Neural cell (in vitro differentiated cells): ENCODE measurements around the gene PPARGC1A. TPM values are rescaled to one million over a fixed set of nuclear protein-coding genes. Genes with fewer than 3 reads are reported as not detected.

Experiments used
- H2AFZ ChIP-seq: fragments of 200-600, 300-800 bp; sonication (generic), shearing (Covaris generic); 2 replicates; pipeline ENCODE4 v1.6.0; 2014; ENCODE audit warnings: low read depth, mild to moderate bottlenecking, antibody characterized with exemption, low read length, moderate library complexity
- H3F3A ChIP-seq: fragments of 200-600 bp; shearing (Covaris generic); 2 replicates; pipeline ENCODE4 v1.6.1; 2016; ENCODE audit warnings: mild to moderate bottlenecking, moderate library complexity, mixed read lengths, antibody characterized with exemption, low read length; ENCODE audit not compliant: insufficient read depth, poor library complexity, severe bottlenecking
- H3K27ac ChIP-seq: fragments of 200-600, 300-800 bp; sonication (generic), shearing (Covaris generic); 2 replicates; pipeline ENCODE4 v1.5.1; 2014; ENCODE audit warnings: mild to moderate bottlenecking, low read length, moderate library complexity
- H3K27me3 ChIP-seq: fragments of 300-800, 200-600 bp; sonication (generic), shearing (Covaris generic); 2 replicates; pipeline ENCODE4 v1.6.0; 2014; ENCODE audit warnings: mild to moderate bottlenecking, low read depth, low read length, moderate library complexity; ENCODE audit not compliant: insufficient read depth
- H3K36me3 ChIP-seq: fragments of 300-800, 200-600 bp; sonication (generic), shearing (Covaris generic); 2 replicates; pipeline ENCODE4 v1.5.1; 2014; ENCODE audit warnings: mild to moderate bottlenecking, antibody characterized with exemption, low read length, moderate library complexity; ENCODE audit not compliant: insufficient read depth
- H3K4me2 ChIP-seq: fragments of 300-800, 200-600 bp; sonication (generic), shearing (Covaris generic); 2 replicates; pipeline ENCODE4 v1.6.0; 2014; ENCODE audit warnings: mild to moderate bottlenecking, low read length
- H3K4me3 ChIP-seq: fragments of 300-800, 200-600 bp; sonication (generic), shearing (Covaris generic); 2 replicates; pipeline ENCODE4 v1.5.1; 2014; ENCODE audit warnings: mild to moderate bottlenecking, low read length, moderate library complexity
- H3K79me2 ChIP-seq: fragments of 200-600 bp; shearing (Covaris generic); replicated peaks from 2 replicates; pipeline ENCODE4 v1.6.0; 2014; ENCODE audit warnings: mild to moderate bottlenecking, low read length, moderate library complexity; ENCODE audit not compliant: insufficient read depth
- H3K9ac ChIP-seq: fragments of 300-800, 200-600 bp; sonication (generic), shearing (Covaris generic); 2 replicates; pipeline ENCODE4 v1.6.1; 2016; ENCODE audit warnings: mild to moderate bottlenecking, low read length, mixed read lengths
- H3K9me2 ChIP-seq: fragments of 200-600 bp; shearing (Covaris generic); 2 replicates; pipeline ENCODE4 v1.6.1; 2016; ENCODE audit warnings: mild to moderate bottlenecking, low read length, mixed read lengths; ENCODE audit not compliant: insufficient read depth
- H3K9me3 ChIP-seq: fragments of 200-600, 300-800 bp; sonication (generic), shearing (Covaris generic); 2 replicates; pipeline ENCODE4 v1.6.1; 2016; ENCODE audit warnings: mild to moderate bottlenecking, mixed run types, low read length, moderate library complexity, mixed read lengths
- H4K20me1 ChIP-seq: fragments of 200-600 bp; shearing (Covaris generic); 2 replicates; pipeline ENCODE4 v1.6.1; 2016; ENCODE audit warnings: mild to moderate bottlenecking, mixed run types; ENCODE audit not compliant: insufficient read depth
- CTCF ChIP-seq: fragments of 450-650 bp; IDR thresholded peaks from 2 replicates; pipeline ENCODE4 v1.5.1; 2014; ENCODE audit warnings: antibody characterized with exemption, mild to moderate bottlenecking, moderate library complexity; ENCODE audit not compliant: poor library complexity, severe bottlenecking
- EP300 ChIP-seq: fragments of 450-650 bp; conservative IDR thresholded peaks from 2 replicates; pipeline ENCODE4 v1.6.1; 2014; ENCODE audit warnings: antibody characterized with exemption, mild to moderate bottlenecking, moderate library complexity; ENCODE audit not compliant: poor library complexity, severe bottlenecking
- EZH2 ChIP-seq: fragments of 200-600, 300-800 bp; shearing (Covaris generic), sonication (generic); IDR thresholded peaks from 2 replicates; pipeline ENCODE4 v1.6.1; 2014; ENCODE audit warnings: antibody characterized with exemption, low read length, borderline replicate concordance, mild to moderate bottlenecking; ENCODE audit not compliant: insufficient read depth, poor library complexity, severe bottlenecking
- MXI1 ChIP-seq: fragments of 450-650 bp; conservative IDR thresholded peaks from 2 replicates; pipeline ENCODE4 v1.6.1; 2014; ENCODE audit warnings: antibody characterized with exemption, mild to moderate bottlenecking; ENCODE audit not compliant: poor library complexity, severe bottlenecking
- POLR2AphosphoS5 ChIP-seq: IDR thresholded peaks from 2 replicates; pipeline ENCODE4 v1.6.1; 2012
- RAD21 ChIP-seq: fragments of 450-650 bp; conservative IDR thresholded peaks from 2 replicates; pipeline ENCODE4 v1.6.1; 2014; ENCODE audit warnings: antibody characterized with exemption, mild to moderate bottlenecking, moderate library complexity
- REST ChIP-seq: IDR thresholded peaks from 2 replicates; pipeline ENCODE4 v1.6.1; 2012; ENCODE audit warnings: borderline replicate concordance
- SMC3 ChIP-seq: fragments of 450-650 bp; conservative IDR thresholded peaks from 2 replicates; pipeline ENCODE4 v1.6.1; 2014; ENCODE audit warnings: antibody characterized with exemption, mild to moderate bottlenecking, moderate library complexity; ENCODE audit not compliant: poor library complexity
- TAF1 ChIP-seq: IDR thresholded peaks from 2 replicates; pipeline ENCODE4 v1.6.1; 2012; ENCODE audit warnings: low read depth
- polyA plus RNA-seq: library from polyadenylated mRNA; depleted of rRNA; stranded (reverse); fragments of >200 nt; gene quantifications from 2 replicates; pipeline ENCODE4 v1.2.3, GENCODE V29; 2014

Gene PPARGC1A
- polyA plus RNA-seq, 1 donor from 2014 or later = 7.2 TPM

GRCh38 chr4:23904639-23905071 is 14.8 kb upstream of the PPARGC1A start:
- Histone ChIP-seq H3K27ac (peak overlapping the region; percentile 34), H3K4me3 (no peak overlapping the region), H3K27me3 (no peaks in the 10 kb centered on the region)

GRCh38 chr4:23903859-23904438 is 14.1 kb upstream of the PPARGC1A start:
- H4K20me1 ChIP-seq = no peaks in the 10 kb centered on the region
- peak overlapping the region; percentile 2 for H3K4me2 ChIP-seq
- H3K27me3 ChIP-seq = no peaks in the 10 kb centered on the region
- H3K9me2 ChIP-seq = no peaks in the 10 kb centered on the region
- H3K9ac ChIP-seq = no peak overlapping the region
- no peaks in the 10 kb centered on the region for H3K36me3 ChIP-seq
- H3K4me3 ChIP-seq = no peak overlapping the region
- peak overlapping the region; percentile 34 for H3K27ac ChIP-seq
- H3F3A ChIP-seq = no peaks in the 10 kb centered on the region
- H2AFZ ChIP-seq = no peak overlapping the region
- H3K79me2 ChIP-seq = no peaks in the 10 kb centered on the region
- no peaks in the 10 kb centered on the region for H3K9me3 ChIP-seq
- peak; percentile 30 for TF ChIP-seq POLR2AphosphoS5
- TF ChIP-seq SMC3 = no peak
- TF ChIP-seq MXI1 = no peak
- TF ChIP-seq TAF1 = no peak
- TF ChIP-seq EP300 = peak; percentile 16
- TF ChIP-seq REST = no peak
- no peak for TF ChIP-seq RAD21

More at GRCh38 chr4:23904639-23905071, 14.8 kb upstream of the PPARGC1A start:
- H3K9me3 ChIP-seq = no peaks in the 10 kb centered on the region
- TF ChIP-seq CTCF (no peak), MXI1 (no peak), RAD21 (no peak), REST (no peak), POLR2AphosphoS5 (no peak), TAF1 (no peak), SMC3 (no peak), EP300 (no peak), EZH2 (no peak)
- no peaks in the 10 kb centered on the region for H4K20me1 ChIP-seq
- H3K9me2 ChIP-seq = no peaks in the 10 kb centered on the region
- no peak overlapping the region for H3K4me2 ChIP-seq
- no peak overlapping the region for H2AFZ ChIP-seq
- H3K79me2 ChIP-seq = no peaks in the 10 kb centered on the region
- H3F3A ChIP-seq = no peaks in the 10 kb centered on the region
- no peaks in the 10 kb centered on the region for H3K36me3 ChIP-seq
- no peak overlapping the region for H3K9ac ChIP-seq
